NCI-H510A (cell line): ENCODE results near the gene LLGL1.

Source experiments
- DNase-seq: peaks from one replicate; lab custom pipeline; 2025; lab: John Stamatoyannopoulos, UW

LLGL1 gene

DNA sequence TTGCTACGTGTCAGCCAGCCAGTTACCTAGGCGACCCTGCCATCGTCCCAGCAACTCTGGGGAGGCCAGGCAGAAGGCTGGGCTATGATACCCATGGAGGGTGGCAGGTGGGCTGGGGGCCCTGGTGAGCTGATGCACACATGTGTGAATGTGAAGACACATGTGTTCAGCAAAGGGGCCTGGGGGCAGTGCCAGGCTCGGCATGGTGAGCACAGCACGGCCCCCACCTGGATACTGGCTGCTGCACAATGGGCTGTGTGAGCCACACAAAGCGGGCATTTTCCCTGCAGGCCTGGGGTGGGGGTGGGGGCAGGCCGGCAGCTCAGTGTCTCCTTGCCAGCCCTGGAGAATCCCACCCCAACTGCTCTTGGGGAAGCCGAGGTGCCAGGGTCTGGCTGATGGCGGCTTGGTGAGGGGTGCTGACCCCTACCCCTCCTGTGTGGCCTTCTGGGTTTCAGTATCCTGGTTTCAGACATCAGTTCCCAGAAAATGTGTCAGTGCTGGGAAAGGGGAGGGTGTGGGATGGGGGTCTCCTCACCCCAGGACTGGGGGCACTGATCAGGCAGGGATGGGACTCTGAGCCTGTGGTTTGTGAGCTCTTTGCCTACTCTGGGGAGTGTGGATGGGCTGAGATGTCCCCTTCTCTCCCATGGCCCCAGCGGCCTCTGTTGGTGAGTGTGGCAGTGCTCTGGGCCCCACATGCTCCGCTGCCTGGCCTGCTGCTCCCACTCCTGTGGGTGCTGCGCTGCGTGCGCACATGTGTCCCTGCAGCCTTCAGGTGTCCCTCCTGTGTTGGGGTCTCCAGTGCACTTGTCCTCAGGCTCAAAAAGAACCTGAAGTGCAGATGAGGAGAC is 5.1 kb downstream of the LLGL1 start:
- DNase-seq = no peak

DNA sequence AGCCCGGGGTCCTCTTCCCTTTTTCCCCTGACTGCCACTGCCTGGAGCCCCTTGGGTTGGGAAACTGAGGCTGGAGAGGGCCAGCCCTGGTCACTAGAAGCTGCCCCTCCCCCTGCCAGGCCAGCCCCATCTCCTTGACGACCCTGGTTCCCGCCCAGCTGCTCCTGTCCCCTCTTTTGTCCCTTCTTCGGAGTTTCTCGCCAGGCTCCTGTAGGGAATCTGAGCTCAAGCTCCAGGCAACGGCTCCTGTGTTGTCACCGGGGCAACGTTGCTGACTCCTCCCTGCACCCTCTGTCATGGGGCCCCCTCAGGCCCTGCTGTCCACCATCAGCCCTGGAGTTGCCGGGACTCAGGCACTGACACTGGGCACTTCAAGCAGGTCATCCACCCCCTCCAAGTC is 5.7 kb downstream of the LLGL1 start:
- DNase-seq = no peak

DNA sequence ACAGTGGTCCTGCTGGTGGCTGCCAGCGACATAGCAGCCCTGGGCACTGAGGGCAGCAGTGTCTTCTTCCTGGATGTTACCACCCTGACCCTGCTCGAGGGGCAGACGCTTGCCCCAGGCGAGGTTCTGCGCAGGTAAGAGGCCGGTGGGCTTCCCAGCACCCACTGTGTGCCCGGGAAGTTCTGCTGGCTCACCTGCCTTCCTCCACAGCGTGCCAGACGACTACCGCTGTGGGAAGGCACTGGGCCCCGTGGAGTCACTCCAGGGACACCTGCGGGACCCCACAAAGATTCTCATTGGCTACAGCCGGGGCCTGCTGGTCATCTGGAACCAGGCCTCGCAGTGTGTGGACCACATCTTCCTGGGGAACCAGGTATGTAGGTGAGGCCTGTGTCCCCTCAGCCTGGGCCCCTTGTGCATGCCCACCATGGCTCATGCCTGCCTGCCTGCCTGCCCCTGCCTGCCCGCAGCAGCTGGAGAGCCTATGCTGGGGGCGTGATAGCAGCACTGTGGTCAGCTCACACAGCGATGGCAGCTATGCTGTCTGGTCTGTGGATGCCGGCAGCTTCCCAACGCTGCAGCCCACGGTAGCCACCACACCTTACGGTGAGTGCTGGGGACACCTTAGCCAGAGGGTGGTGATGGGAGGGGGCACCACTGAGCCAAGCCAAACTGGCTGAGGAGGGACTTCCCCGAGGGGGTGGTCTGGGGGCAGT is 8.5 kb downstream of the LLGL1 start:
- no peak for DNase-seq

DNA sequence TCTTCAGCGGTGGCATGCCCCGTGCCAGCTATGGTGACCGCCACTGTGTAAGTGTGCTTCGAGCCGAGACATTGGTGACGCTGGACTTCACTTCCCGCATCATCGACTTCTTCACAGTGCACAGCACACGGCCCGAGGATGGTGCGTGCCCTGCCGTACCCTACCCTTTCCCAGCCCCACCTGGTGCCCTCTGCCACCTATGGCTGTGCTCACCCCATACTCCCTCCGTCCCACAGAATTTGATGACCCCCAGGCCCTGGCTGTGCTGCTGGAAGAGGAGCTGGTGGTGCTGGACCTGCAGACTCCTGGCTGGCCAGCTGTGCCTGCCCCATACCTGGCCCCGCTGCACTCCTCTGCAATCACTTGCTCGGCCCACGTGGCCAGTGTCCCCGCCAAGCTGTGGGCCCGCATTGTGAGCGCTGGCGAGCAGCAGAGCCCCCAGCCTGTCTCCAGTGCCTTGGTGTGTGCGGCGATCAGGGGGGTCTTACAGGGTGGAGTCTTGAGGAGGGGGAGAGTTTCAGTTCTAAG is 9.5 kb downstream of the LLGL1 start:
- DNase-seq = no peak

DNA sequence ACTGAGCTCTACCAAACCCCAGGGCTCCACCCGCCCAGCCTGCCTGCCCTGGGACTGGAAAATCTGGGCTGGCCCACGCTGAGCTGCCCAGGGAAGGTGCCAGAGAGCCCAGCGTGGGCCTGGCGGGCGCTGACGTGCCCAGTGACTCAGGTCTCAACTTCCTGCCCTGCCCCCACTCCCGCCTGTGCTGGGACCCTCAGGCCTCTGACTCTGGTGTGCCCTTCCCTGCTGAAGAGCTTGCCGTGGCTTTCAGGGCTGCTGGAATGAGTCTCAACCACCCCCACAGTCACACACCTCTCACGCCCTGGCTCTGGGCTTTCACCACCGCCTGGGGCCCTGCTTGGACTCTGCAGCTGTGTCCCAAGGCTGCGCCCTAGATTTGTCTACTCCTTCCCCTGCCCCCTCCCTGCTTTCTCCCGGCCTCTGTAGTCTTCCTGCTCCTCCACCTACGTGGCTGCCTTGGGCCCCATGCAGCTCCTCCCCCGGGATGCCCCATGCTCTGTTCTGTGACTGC is 10.4 kb downstream of the LLGL1 start:
- DNase-seq = no peak

DNA sequence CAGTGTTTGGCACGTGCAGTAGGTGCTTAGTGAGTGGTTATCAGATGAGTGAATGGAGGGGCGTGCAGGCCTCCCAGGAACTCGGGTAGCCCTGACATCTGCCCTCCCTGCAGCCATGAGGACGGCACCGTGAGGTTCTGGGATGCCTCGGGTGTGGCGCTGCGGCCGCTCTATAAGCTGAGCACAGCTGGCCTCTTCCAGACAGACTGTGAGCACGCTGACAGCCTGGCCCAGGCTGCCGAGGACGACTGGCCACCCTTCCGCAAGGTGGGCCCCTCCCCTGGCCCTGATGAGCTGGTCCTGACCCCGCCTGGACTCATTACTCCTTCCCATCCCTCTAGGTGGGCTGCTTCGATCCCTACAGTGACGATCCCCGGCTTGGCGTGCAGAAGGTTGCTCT is 11.1 kb downstream of the LLGL1 start:
- no peak for DNase-seq

DNA sequence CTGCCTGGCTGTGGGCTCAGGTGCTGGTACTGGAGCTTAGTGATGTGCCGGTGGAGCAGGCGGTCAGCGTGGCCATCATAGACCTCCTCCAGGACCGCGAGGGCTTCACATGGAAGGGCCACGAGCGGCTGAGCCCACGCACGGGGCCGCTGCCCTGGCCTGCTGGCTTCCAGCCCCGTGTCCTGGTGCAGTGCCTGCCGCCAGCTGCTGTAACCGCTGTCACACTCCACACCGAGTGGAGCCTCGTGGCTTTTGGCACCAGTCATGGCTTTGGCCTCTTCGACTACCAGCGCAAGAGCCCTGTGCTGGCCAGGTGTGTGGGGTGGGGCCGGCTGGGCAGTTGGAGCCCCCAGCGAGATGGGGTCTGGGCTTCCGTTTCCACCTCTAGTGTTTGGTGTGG is 12.0 kb downstream of the LLGL1 start:
- DNase-seq = no peak

DNA sequence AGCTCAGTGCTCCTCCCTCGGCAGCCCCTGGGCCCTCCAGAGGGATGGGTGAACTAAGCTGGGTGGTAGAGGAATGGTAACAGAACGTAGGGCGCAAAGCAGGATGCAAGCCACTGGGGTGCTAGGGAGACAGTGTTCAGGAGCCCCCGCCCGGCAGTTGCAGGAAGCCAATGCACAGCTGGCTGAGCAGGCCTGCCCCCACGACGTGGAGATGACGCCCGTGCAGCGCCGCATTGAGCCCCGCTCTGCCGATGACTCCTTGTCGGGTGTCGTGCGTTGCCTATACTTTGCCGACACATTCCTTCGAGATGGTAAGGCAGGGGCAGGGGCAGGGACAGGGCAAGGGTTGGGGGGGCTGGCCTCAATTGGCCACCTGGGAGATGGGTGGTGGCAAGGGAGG is 12.9 kb downstream of the LLGL1 start:
- DNase-seq = no peak

DNA sequence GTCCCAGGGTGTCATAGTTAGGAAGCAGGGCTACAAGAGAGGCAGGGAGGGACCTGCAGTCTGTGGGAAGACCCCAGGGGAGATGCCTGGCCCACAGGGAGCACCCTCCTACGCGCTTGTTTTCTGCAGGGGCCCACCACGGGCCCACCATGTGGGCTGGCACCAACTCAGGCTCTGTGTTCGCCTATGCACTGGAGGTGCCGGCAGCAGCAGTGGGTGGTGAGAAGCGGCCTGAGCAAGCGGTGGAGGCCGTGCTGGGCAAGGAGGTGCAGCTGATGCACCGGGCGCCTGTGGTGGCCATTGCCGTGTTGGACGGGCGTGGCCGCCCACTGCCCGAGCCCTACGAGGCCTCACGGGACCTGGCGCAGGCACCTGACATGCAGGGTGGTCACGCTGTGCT is 15.0 kb downstream of the LLGL1 start:
- no peak for DNase-seq

DNA sequence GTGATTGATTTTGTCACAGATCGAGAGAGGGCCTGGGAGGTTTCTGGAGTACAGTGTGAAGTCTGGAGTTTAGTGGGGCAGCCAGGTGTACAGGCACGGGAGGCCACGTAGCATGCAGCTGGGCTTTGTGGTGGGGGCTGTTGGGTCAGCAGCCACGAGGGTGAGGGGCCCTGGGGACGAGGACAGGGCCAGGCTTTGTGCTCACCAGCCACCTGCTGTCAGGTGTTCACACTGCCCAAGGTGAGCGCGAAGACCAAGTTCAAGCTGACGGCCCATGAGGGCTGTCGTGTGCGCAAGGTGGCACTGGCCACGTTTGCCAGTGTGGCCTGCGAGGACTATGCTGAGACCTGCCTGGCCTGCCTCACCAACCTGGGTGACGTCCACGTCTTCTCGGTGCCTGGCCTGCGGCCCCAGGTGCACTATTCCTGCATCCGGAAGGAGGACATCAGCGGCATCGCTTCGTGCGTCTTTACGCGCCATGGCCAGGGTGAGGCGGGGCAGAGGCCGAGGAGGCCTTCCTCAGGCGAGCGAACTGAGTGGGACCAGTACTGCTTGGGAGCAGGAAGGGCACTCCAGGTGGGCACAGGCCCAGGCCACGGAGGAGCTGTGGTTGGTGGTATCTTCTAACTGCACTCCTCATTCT is 15.9 kb downstream of the LLGL1 start:
- DNase-seq = no peak

DNA sequence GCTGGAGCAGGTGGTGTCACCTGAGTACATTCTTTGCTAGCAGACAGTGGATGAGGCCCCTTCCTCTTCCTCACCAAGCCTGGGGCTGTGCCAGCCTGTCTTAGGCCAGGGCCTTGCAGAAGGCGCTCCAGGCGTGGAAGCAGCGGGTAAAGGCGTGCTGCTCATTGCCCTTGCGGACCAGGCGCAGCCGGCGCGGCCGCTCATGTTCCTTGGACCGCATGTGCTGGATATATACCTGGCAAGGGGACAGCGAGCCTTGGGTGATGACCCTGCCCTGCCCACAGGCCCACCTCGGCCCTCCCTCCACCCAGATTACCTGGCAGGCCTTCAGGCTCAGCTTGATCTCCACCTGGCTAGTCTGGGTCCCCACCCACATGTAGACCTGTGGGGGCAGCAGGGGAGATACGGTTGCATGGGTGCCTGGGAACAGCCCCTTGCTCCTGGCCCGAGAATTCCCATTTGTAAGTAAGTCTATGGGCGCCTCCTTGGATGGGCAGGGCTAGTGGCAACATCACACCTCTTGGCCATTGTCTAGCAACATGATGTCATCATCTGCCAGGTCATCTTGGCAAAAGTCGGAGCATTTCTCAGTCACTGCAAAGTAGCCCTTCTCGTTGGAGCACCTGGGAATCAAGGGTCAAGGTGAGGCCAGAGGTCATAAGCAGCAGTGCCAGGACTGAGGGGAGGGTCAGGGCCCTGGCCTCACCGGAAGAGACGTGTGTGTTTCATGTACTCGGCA is 19.8 kb downstream of the LLGL1 start:
- no peak for DNase-seq

DNA sequence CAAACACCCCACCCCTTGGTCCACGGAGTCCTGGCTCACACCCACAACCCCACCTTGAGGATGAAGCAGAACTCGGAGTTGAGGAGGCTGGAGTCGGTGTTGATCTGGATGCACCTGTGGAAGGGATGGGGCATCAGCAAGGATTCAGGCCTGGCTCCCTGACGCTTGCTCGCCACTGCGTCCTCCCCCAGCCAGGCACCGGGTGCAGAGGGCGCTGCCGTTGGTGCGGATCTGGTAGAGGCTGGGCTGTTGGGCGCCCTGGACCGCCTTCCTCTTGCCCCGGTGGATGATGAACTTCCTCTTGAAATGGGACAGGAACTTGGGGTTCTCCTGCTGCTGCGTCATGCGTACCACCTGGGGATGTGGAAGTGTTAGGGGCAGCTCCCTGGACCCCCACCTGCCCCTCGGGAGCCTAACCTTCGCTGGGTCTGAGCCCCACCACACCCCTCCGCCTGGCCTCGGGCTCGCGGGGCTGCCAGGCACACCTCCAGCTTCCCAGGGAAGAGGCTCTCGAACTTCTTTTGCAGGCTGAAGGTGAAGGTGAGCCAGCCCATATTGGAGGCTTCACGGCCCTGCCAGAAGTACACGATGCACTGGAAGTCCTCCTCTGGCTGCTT is 20.8 kb downstream of the LLGL1 start:
- no peak for DNase-seq

DNA sequence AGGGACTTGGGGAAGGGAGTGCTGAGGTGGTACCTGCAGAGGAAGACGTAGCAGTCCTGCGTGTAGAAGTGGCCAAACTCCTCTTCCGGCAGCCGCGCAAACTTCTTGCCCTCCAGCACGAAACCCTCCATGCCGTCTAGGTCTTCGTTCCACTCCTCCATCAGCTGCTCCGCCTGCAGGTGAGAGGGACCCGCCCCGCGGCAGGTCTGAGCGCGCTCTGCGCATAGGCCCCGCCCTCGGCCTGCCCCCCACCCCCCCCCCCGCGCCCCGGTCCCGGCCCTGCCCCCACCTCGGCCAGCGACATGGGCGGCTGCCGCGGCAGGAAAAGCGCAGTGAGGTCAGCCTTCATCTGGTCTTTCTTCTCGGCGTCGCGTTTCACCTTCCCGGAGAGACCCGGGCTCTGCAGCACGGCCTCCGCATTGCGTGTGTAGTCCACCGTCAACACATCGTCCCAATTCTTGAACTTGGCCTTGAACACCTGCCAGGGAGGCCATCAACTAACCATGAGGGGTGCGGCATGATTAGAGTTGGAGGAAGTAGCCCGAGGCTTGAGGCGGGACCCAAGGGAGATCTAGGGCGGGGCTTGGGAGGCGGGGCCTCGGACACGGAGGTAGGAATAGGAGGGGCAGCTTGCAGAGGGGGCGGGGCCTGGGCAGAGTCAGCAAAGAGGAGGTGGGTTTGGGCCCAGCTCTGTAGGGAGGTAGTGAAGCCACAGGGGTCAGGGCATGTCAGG is 21.6 kb downstream of the LLGL1 start:
- peak; percentile 84 for DNase-seq

DNA sequence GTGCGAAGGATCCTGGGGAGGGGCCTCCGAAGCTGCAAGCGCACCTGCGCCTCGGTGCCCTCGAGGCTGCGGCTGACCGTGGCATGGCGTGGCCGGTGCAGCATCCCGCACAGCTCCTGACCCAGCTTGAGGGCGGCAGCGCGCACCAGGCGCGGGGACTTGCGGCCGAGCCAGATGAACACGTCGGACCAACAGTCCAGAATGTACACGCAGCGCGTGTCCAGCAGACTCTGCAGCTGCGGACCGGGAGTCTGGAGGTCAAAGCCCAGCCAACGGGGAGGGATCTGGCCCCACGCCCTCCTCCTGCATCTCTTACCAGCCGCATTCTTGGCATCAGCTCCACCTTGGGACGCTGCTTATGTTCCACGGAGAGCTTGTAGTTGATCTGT is 22.2 kb downstream of the LLGL1 start:
- DNase-seq = no peak

DNA sequence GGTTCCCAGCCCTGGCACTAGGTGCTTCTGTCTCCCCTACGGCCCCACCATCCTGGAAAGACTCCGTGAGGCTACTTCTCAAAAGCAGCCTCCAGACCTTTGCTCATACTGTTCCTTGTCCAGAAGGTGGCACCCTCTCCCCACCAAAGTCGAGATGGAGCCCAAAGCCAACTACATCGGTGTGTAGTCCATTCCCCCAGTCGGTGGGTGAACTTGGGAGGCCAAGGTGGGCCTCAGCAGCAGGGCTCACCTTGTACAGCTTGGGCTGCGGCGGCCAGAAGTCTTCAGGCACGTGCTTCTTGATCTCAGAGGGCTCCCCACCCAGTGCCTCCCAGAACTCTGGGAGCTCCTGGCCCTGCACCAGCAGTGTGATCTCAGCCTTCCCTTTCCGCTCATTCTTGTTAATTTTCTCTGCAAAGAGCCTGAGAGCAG is 22.9 kb downstream of the LLGL1 start:
- peak; percentile 32 for DNase-seq

DNA sequence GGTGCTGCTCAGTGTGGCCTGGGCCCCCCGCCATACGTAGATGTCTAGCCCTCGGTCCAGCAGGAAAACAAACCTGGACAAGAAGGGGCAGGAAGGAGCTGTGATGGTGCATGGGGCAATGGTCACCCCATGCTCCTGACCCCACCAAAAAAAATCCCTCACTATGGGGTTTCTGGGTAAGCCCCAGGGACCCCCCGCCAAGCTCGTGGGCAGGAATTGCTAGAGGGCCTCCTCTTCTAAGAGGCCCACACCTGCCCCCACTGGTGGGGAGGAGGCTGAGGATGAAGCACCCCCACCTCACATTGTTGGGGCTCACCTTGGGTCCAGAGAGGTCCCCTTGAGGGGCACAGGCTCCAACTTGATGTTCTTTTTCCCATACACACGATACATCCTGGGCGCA is 23.4 kb downstream of the LLGL1 start:
- no peak for DNase-seq

DNA sequence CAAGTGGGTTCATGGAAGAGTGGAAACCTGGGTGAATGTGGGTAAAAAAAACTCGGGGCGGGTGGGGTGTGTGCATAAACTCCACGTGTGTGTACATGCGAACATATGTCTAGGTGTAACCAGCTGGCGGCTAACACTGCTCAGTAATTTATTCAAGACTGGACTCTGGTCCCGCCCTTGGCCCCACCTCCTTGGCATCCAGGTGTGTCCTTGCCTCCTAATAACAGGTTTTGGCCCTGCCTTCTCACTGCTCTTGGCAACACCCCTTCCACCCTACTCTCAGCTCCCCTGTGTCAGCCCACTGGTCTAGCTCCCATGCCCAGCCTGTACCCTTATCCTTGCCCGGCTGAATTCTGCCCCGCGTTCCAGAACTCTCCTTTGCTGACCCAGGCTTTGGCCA is 24.8 kb downstream of the LLGL1 start:
- DNase-seq = peak; percentile 67

DNA sequence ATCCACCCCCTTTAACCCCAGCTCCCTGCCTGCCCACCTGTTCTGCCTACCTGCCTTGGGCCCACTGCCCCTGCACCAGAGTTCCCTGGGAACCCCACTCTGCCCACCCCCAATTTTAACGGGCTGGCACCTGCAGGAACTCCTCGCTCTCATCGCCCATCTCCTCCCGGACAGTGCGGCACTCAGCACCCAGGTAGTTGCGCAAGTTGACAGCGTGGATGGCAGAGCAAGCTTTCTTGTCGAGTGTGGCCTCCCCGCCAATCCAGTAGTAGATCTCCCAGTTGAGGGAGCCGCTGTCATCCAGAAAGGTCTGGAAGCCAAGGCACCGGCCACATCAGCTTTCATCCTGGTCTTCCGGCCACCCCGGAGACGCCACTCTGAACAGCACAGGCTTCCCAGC is 25.3 kb downstream of the LLGL1 start:
- no peak for DNase-seq

DNA sequence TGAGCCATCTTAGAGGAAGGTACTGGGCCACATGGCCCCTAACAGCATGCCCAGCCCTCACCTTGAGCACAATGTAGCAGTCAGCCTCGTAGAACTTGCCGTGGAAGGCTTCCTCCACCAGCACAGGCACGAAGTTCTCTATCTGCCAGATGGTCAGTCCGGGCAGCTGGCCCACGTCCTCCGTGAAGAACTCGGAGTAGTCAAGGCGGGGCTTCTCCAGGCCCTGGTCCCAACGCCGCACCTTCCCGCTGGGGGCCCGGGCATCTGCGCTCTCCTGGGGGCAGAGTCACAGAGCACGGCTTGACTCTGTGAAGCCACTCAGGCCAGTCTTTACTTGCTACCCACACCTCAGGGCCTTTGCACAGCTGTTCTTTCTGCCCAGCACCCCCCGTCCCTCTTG is 25.8 kb downstream of the LLGL1 start:
- no peak for DNase-seq

DNA sequence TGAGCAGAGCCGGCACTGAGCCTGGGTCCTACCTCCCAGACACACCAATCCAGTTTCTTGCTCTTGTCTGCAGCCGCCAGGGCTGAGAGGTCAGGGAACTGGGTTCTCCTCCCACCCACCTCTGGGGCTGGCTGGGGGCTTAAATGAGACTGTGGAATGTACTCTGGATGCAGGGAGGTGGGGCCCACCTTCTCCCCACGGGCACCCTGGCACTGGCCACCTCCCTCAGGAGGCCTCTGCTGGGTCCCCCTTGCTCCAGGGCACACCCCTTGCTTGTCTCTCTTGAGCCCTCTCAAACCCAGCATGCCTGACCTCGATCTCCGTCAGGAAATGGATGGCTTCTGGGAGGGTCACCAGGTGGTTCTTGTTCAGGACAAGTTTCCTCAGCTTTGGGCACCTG is 26.7 kb downstream of the LLGL1 start:
- no peak for DNase-seq
